GM12878 (cell line): ENCODE results near the gene MTA3. TPM values are rescaled to one million over a fixed set of nuclear protein-coding genes. Genes with fewer than 3 reads are reported as not detected.

Source experiments
- ATAC-seq: fragments of 200-7000 bp; cut with Tn5 transposase; 3 replicates; pipeline ENCODE4 v1.9.1; 2020; ENCODE audit warnings: mild to moderate bottlenecking, moderate library complexity
- BruUV-seq: library from RNA; stranded (reverse); fragments of 400-500 nt; replicated peaks from 2 replicates; lab custom pipeline; 2021; lab: Mats Ljungman, UMichigan
- CTCF ChIA-PET: fragments of 300-600 bp; sonication (Branson Sonifier 250); formaldehyde crosslinking; extraction: SDS; loops from one replicate; lab custom pipeline; 2021; ENCODE audit warnings: inconsistent platforms; lab: Yijun Ruan, JAX
- POLR2A ChIA-PET: fragments of 350-600 bp; formaldehyde crosslinking; extraction: SDS; loops from one replicate; lab custom pipeline; 2021; ENCODE audit warnings: inconsistent platforms; lab: Charles Lee
- RAD21 ChIA-PET: fragments of 300-600 bp; sonication (Branson Sonifier 250); formaldehyde crosslinking; loops from one replicate; lab custom pipeline; 2023; ENCODE audit warnings: antibody characterized with exemption; ENCODE audit not compliant: unreplicated experiment; lab: Charles Lee
- SMC1A ChIA-PET: fragments of 300-600 bp; sonication (Branson Sonifier 250); formaldehyde crosslinking; loops from one replicate; lab custom pipeline; 2023; ENCODE audit not compliant: unreplicated experiment, uncharacterized antibody; lab: Charles Lee
- DNase-seq: peaks from one replicate; pipeline ENCODE4 v3.0.0-alpha.2; 2011; ENCODE audit warnings: low read depth, low spot score
- FAIRE-seq: peaks from 3 replicates; lab custom pipeline; 2011; peaks lifted over from hg19 to GRCh38; lab: Jason Lieb, UNC
- H2AFZ ChIP-seq: 2 replicates; pipeline ENCODE4 v1.6.0; 2011; ENCODE audit warnings: low read depth, low read length, control low read depth; ENCODE audit not compliant: control insufficient read depth
- H3K27ac ChIP-seq: 2 replicates; pipeline ENCODE4 v1.5.1; 2011; ENCODE audit warnings: control low read depth; ENCODE audit not compliant: control insufficient read depth, insufficient read depth
- H3K27me3 ChIP-seq, 2 experiments: replicated peaks in 1 of 2; 2 replicates each; pipeline versions ENCODE4 v1.6.0 to v1.6.1; 2011; ENCODE audit warnings: low read length in 1 of 2; ENCODE audit not compliant: control insufficient read depth in 2 of 2, insufficient read depth in 2 of 2
- H3K36me3 ChIP-seq, 2 experiments: 2 replicates each; pipeline ENCODE4 v1.5.1; 2011; ENCODE audit warnings: low read length in 1 of 2; ENCODE audit not compliant: control insufficient read depth in 2 of 2, insufficient read depth in 2 of 2
- H3K4me1 ChIP-seq: 2 replicates; pipeline ENCODE4 v1.6.1; 2011; ENCODE audit warnings: mild to moderate bottlenecking, low read length, moderate library complexity, mixed read lengths; ENCODE audit not compliant: control insufficient read depth, insufficient read depth
- H3K4me2 ChIP-seq: 2 replicates; pipeline ENCODE4 v1.6.0; 2011; ENCODE audit warnings: control low read depth; ENCODE audit not compliant: control insufficient read depth, insufficient read depth
- H3K4me3 ChIP-seq: fragments of 200-600 bp; sonication (generic); 2 replicates; pipeline ENCODE4 v1.5.1; 2016
- H3K79me2 ChIP-seq: 2 replicates; pipeline ENCODE4 v1.6.0; 2011; ENCODE audit warnings: low read length; ENCODE audit not compliant: control insufficient read depth, insufficient read depth
- H3K9ac ChIP-seq: 2 replicates; pipeline ENCODE4 v1.8.0; 2011; ENCODE audit warnings: low read length, control low read depth, mixed read lengths; ENCODE audit not compliant: control insufficient read depth, insufficient read depth
- H3K9me3 ChIP-seq: replicated peaks from 3 replicates; pipeline ENCODE4 v1.5.1; 2011; ENCODE audit warnings: mild to moderate bottlenecking, low read length; ENCODE audit not compliant: control insufficient read depth, insufficient read depth
- H4K20me1 ChIP-seq: 2 replicates; pipeline ENCODE4 v1.6.0; 2011; ENCODE audit not compliant: control insufficient read depth, insufficient read depth
- BMI1 ChIP-seq: fragments of 450-650 bp; IDR thresholded peaks from 2 replicates; pipeline ENCODE4 v1.6.1; 2016; ENCODE audit warnings: mild to moderate bottlenecking, moderate library complexity, borderline replicate concordance
- CBX3 ChIP-seq: fragments of 200-600 bp; sonication (generic); IDR thresholded peaks from 2 replicates; pipeline ENCODE4 v1.6.1; 2016; ENCODE audit warnings: low read depth, borderline replicate concordance
- FOXK2 ChIP-seq: fragments of 450-650 bp; IDR thresholded peaks from 2 replicates; pipeline ENCODE4 v1.6.1; 2017; ENCODE audit warnings: mild to moderate bottlenecking, moderate library complexity
- HCFC1 ChIP-seq: fragments of 150-350 bp; IDR thresholded peaks from 2 replicates; pipeline ENCODE4 v1.6.1; 2014; ENCODE audit warnings: low read length
- IRF3 ChIP-seq: fragments of 450-650 bp; IDR thresholded peaks from 2 replicates; pipeline ENCODE4 v1.6.1; 2014; ENCODE audit warnings: mild to moderate bottlenecking
- NFIC ChIP-seq: IDR thresholded peaks from 2 replicates; pipeline ENCODE4 v1.6.1; 2012; ENCODE audit warnings: low read depth, mild to moderate bottlenecking, inconsistent platforms, low read length, moderate library complexity
- POU2F2 ChIP-seq: IDR thresholded peaks from 3 replicates; pipeline ENCODE4 v1.6.1; 2011; ENCODE audit warnings: low read depth, mild to moderate bottlenecking, low read length, borderline replicate concordance
- REST ChIP-seq: IDR thresholded peaks from 2 replicates; pipeline ENCODE4 v1.6.1; 2012; ENCODE audit warnings: mild to moderate bottlenecking, low read depth, low read length
- SREBF2 ChIP-seq: IDR thresholded peaks from 2 replicates; pipeline ENCODE4 v1.6.1; 2012; ENCODE audit warnings: mild to moderate bottlenecking, low read length
- STAT1 ChIP-seq: fragments of 450-650 bp; conservative IDR thresholded peaks from 2 replicates; pipeline ENCODE4 v1.6.1; 2014; ENCODE audit warnings: antibody characterized with exemption, mild to moderate bottlenecking
- ZZZ3 ChIP-seq: IDR thresholded peaks from 2 replicates; pipeline ENCODE4 v1.6.1; 2011; ENCODE audit warnings: low read depth; ENCODE audit not compliant: control insufficient read depth, insufficient read length
- WGBS: methylation state at CpG from one replicate; pipeline ENCODE4 v1.1.6; 2016; ENCODE audit warnings: low lambda C conversion rate; ENCODE audit not compliant: insufficient replicate concordance, insufficient coverage; ENCODE audit errors: missing lambda C conversion rate; 5-methylcytosine and 5-hydroxymethylcytosine counted together
- in situ Hi-C: fragments of 300-500 bp; cut with MboI; formaldehyde crosslinking; loops from 9 replicates; pipeline ENCODE4 v1.14.3; 2018; ENCODE audit warnings: mixed read lengths
- intact Hi-C: fragments of 100-400 bp; cut with micrococcal nuclease; formaldehyde crosslinking; loops from one replicate; pipeline ENCODE4 v1.14.2; 2022; ENCODE audit not compliant: unreplicated experiment
- polyA plus RNA-seq, 11 experiments: library from polyadenylated mRNA; depleted of rRNA in 4 of 11; unstranded in 6 of 11; stranded (reverse) in 5 of 11; fragments of >200 nt; fragmentation: Nextera tagmentation in 4 of 11; fragmentation: Illumina TruSeq in 1 of 11; extraction: Ambion mirVana in 4 of 11; extraction: Trizol in 1 of 11; gene quantifications; 1 replicate in 1 of 11; 2 replicates in 10 of 11; pipeline versions ENCODE4 v1.2.1 to v1.2.3, GENCODE V29; 2011 to 2016; ENCODE audit warnings: inconsistent platforms in 2 of 11, missing spikeins in 2 of 11, low read depth in 1 of 11
- total RNA-seq, 4 experiments: library from RNA; depleted of rRNA in 3 of 4; stranded (reverse); fragments of >200 nt in 3 of 4; fragmentation: Illumina TruSeq in 1 of 4; extraction: Trizol in 1 of 4; gene quantifications; 2 replicates each; pipeline versions ENCODE4 v1.2.1 to v1.2.3, GENCODE V29; 2013 to 2021
- TF ChIP-seq, protein P1 (sequence below): fragments of 450-650 bp; formaldehyde crosslinking; IDR thresholded peaks from 2 replicates; pipeline ENCODE4 v1.5.0; 2022; ENCODE audit warnings: mild to moderate bottlenecking, missing genetic modification characterization
- TF ChIP-seq, protein P2 (sequence below): fragments of 450-650 bp; IDR thresholded peaks from 2 replicates; pipeline ENCODE4 v1.6.1; 2017; ENCODE audit warnings: borderline replicate concordance

Gene MTA3
- total and polyA plus RNA-seq, 10 of the 15 experiments (the other 5 are each of a cell fraction or from before 2014, with no cell fraction given) = 17.6 to 45.5 (median 26.5) TPM

GRCh38 chr2:42693688-42694479, 125.5 kb downstream of the MTA3 start:
- Histone ChIP-seq H3K79me2 (no peaks in the 10 kb centered on the region), H4K20me1 (no peaks in the 10 kb centered on the region; the same call in 1 of the 2 replicates), H3K9me3 (no peaks in the 10 kb centered on the region), H3K4me2 (no peak overlapping the region), H3K4me3 (no peak overlapping the region), H2AFZ (no peak overlapping the region), H3K27ac (no peak overlapping the region), H3K9ac (no peak overlapping the region), H3K4me1 (no peaks in the 10 kb centered on the region; the same call in 1 of the 2 replicates), H3K27me3 (no peaks in the 10 kb centered on the region), H3K36me3 (peaks cover 2 to 8% of the 10 kb centered on the region in 2 experiments; a peak in 3 of 4 replicates)
- no peak for ATAC-seq
- TF ChIP-seq, protein P1, sequence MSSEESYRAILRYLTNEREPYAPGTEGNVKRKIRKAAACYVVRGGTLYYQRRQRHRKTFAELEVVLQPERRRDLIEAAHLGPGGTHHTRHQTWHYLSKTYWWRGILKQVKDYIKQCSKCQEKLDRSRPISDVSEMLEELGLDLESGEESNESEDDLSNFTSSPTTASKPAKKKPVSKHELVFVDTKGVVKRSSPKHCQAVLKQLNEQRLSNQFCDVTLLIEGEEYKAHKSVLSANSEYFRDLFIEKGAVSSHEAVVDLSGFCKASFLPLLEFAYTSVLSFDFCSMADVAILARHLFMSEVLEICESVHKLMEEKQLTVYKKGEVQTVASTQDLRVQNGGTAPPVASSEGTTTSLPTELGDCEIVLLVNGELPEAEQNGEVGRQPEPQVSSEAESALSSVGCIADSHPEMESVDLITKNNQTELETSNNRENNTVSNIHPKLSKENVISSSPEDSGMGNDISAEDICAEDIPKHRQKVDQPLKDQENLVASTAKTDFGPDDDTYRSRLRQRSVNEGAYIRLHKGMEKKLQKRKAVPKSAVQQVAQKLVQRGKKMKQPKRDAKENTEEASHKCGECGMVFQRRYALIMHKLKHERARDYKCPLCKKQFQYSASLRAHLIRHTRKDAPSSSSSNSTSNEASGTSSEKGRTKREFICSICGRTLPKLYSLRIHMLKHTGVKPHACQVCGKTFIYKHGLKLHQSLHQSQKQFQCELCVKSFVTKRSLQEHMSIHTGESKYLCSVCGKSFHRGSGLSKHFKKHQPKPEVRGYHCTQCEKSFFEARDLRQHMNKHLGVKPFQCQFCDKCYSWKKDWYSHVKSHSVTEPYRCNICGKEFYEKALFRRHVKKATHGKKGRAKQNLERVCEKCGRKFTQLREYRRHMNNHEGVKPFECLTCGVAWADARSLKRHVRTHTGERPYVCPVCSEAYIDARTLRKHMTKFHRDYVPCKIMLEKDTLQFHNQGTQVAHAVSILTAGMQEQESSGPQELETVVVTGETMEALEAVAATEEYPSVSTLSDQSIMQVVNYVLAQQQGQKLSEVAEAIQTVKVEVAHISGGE = no peak
- TF ChIP-seq ZZZ3 (no peak), IRF3 (no peak), STAT1 (no peak), BMI1 (no peak), CBX3 (no peak), HCFC1 (no peak), NFIC (no peak), FOXK2 (no peak), REST (no peak), SREBF2 (no peak), POU2F2 (no peak)
- TF ChIP-seq, protein P2, sequence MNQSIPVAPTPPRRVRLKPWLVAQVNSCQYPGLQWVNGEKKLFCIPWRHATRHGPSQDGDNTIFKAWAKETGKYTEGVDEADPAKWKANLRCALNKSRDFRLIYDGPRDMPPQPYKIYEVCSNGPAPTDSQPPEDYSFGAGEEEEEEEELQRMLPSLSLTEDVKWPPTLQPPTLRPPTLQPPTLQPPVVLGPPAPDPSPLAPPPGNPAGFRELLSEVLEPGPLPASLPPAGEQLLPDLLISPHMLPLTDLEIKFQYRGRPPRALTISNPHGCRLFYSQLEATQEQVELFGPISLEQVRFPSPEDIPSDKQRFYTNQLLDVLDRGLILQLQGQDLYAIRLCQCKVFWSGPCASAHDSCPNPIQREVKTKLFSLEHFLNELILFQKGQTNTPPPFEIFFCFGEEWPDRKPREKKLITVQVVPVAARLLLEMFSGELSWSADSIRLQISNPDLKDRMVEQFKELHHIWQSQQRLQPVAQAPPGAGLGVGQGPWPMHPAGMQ = no peak
- in situ Hi-C loops (no loop called here), intact Hi-C loops (no loop called here)
- no peak for FAIRE-seq
- ChIA-PET CTCF (interaction anchor here (0.6 to 1.1 kb wide), 2 partner anchors 81 to 308 kb away, joined by 3 read pairs; no protein-coding TSS in a partner anchor), RAD21 (interaction anchor here (0.7 to 1.2 kb wide), 2 partner anchors 12 to 117 kb away, joined by 3 read pairs; no protein-coding TSS in a partner anchor), SMC1A (interaction anchor here (0.6 kb wide), 1 partner anchor 79 kb away, joined by 3 read pairs; no protein-coding TSS in a partner anchor), POLR2A (no interaction called here)
- no TSS peak for BruUV-seq
- DNase-seq = no peak
- 95% methylated on average over 5 of the region's 5 CpGs for WGBS
